Ascending aorta (tissue), 2 donors: Measurements from ENCODE around the gene TVP23C. TPM values are rescaled to one million over a fixed set of nuclear protein-coding genes. Genes with fewer than 3 reads are reported as not detected.
"Not testable (repeated sequence)": the region's sequence is repeated elsewhere in the genome, so short reads cannot be mapped to it uniquely, and the experiment has no call there.

ENCODE experiments used
- DNase-seq, 2 donors: peaks; one replicate each; pipeline ENCODE4 v3.0.0-alpha.2; 2019; ENCODE audit warnings: low spot score in 2 of 2
- H3K27ac ChIP-seq, 2 donors: fragments of 200-600 bp; sonication (generic); one replicate each; pipeline ENCODE4 v1.5.1; 2016 to 2017; ENCODE audit warnings: mild to moderate bottlenecking in 1 of 2
- H3K27me3 ChIP-seq: fragments of 200-600 bp; sonication (generic); one replicate; pipeline ENCODE4 v1.5.1; 2017
- H3K36me3 ChIP-seq, 2 donors: fragments of 200-600 bp; sonication (generic); one replicate each; pipeline ENCODE4 v1.5.1; 2016
- H3K4me1 ChIP-seq, 2 donors: fragments of 200-600 bp; sonication (generic); one replicate each; pipeline ENCODE4 v1.5.1; 2016 to 2017; ENCODE audit warnings: mild to moderate bottlenecking in 1 of 2
- H3K4me3 ChIP-seq, 2 donors: fragments of 200-600 bp; sonication (generic); one replicate each; pipeline ENCODE4 v1.5.1; 2016 to 2017; ENCODE audit warnings: mild to moderate bottlenecking in 1 of 2
- H3K9me3 ChIP-seq, 2 donors: fragments of 200-600 bp; sonication (generic); one replicate each; pipeline ENCODE4 v1.5.1; 2016
- CTCF ChIP-seq, 3 experiments: fragments of 200-600 bp in 2 of 3; fragments of 450-650 bp in 1 of 3; sonication (generic) in 2 of 3; IDR thresholded peaks; one replicate each; pipeline ENCODE4 v1.5.1; 2016 to 2019; ENCODE audit warnings: antibody characterized with exemption in 3 of 3, mild to moderate bottlenecking in 1 of 3, moderate library complexity in 1 of 3
- intact Hi-C: fragments of 100-400 bp; cut with DNase I; formaldehyde crosslinking; loops from one replicate; pipeline ENCODE4 v1.15.1; 2023
- total RNA-seq: library from RNA; depleted of rRNA; stranded (reverse); fragments of >200 nt; gene quantifications from one replicate; pipeline ENCODE4 v1.1.0, GENCODE V29; 2016

The TVP23C gene
- total RNA-seq, 1 donor from 2014 or later, result 5.5 TPM

- intact Hi-C loops, H3K36me3 ChIP-seq, H3K4me3 ChIP-seq, H3K27ac ChIP-seq, DNase-seq, H3K4me1 ChIP-seq, H3K9me3 ChIP-seq, H3K27me3 ChIP-seq: not testable (repeated sequence)
Observed at GRCh38 chr17:15558403-15559105, 4.7 kb downstream of the TVP23C start.

DNA sequence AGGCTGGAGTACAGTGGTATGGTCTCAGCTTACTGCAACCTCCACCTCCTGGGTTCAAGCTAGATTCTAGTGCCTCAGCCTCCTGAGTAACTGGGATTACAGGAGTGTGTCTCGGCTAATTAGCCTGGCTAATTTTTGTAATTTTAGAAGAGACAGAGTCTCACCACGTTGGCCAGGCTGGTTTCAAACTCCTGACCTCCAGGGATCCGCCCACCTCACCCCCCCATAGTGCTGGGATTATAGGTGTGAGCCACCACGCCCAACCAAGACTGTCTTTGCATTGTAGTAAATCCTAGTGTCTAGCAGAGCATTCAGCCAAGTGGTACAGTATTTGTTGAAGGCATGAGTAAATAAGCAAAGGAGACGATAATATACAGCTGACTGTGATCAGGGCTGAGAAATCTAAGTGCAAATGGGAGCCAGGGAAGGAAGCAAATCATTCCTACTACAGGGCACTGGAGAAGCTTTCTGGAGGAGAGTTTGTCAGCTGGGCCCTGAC, 5.9 kb downstream of the TVP23C start:
- intact Hi-C loops, DNase-seq, H3K36me3 ChIP-seq, H3K4me3 ChIP-seq, H3K27me3 ChIP-seq, H3K27ac ChIP-seq, H3K4me1 ChIP-seq, H3K9me3 ChIP-seq: not testable (repeated sequence)

DNA sequence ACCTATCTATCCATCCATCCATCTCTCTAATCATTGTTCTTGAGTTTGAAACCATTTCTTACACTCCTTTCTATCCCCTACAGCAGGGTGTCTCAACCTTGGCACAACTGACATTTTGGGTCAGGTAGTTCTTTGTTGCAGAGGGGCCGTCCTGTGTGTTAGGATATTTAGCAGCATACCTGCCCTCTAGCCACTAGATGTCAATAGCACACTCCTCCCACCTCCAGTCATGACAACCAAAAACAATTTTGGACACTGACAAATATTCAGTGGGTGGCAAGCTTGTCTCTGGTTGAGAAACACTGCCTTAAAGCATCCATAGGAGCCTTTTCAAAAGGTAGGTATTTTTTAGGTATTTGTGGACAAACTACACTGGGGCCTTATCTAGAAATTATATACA, 10.4 kb downstream of the TVP23C start:
- H3K4me3 ChIP-seq, intact Hi-C loops: not testable (repeated sequence)

DNA sequence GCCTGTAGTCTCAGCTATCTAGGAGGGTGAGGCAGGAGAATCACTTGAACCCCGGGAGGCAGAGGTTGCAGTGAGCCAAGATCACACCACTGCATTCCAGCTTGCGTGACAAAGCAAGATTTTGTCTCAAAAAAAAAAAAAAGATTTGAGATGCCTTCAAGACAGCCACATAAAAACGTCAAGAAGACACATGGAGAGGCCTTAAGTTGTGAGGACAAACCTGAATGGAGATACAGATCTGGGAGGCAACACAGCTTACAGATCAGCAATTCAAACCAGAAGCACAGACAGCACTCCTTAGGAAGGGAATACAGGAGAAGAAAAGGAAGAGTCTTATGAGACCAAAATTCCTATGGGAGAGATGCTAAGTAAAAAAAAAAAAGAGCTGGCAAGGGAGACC, 13.7 kb downstream of the TVP23C start:
- H3K36me3 ChIP-seq, H3K27me3 ChIP-seq, H3K9me3 ChIP-seq, intact Hi-C loops, H3K4me1 ChIP-seq, DNase-seq, H3K4me3 ChIP-seq, H3K27ac ChIP-seq: not testable (repeated sequence)

More for the DNA sequence above, 10.4 kb downstream of the TVP23C start:
- not testable (repeated sequence) for DNase-seq, H3K27me3 ChIP-seq, H3K4me1 ChIP-seq, H3K27ac ChIP-seq, H3K36me3 ChIP-seq, H3K9me3 ChIP-seq

GRCh38 chr17:15546604-15547003, 16.7 kb downstream of the TVP23C start:
- H3K27ac ChIP-seq, H3K4me3 ChIP-seq, H3K4me1 ChIP-seq, H3K9me3 ChIP-seq, intact Hi-C loops, H3K27me3 ChIP-seq, DNase-seq, H3K36me3 ChIP-seq: not testable (repeated sequence)

GRCh38 chr17:15540371-15541219, 22.7 kb downstream of the TVP23C start:
- H3K4me1 ChIP-seq, H3K4me3 ChIP-seq, H3K27ac ChIP-seq, H3K27me3 ChIP-seq, intact Hi-C loops, H3K9me3 ChIP-seq, DNase-seq: not testable (repeated sequence)
- peaks cover 6 to 18% of the 10 kb centered on the region in 2 donors for H3K36me3 ChIP-seq

DNA sequence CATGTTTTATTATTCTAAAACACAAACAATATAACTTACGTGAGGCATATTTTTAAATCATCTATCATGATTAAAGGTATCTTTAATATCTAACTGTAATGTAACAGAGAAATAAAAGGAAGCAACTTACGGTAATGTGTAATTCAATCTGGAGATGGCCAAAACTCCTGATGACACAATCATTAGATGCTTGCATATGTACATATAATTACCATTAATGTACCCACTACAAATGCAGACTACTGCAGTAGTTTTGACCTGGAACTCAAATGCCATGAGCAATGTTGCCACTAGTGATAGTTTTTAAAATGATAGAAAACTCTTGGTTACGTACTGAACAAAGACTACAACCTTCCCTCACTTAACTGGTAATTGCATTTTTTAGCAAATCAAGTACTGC, 30.2 kb downstream of the TVP23C start:
- intact Hi-C loops, H3K27me3 ChIP-seq, H3K9me3 ChIP-seq: not testable (repeated sequence)

GRCh38 chr17:15526292-15527218, 36.7 kb downstream of the TVP23C start:
- H3K9me3 ChIP-seq, H3K27ac ChIP-seq, DNase-seq, H3K4me1 ChIP-seq, intact Hi-C loops, H3K27me3 ChIP-seq, H3K4me3 ChIP-seq, H3K36me3 ChIP-seq: not testable (repeated sequence)
- TF ChIP-seq CTCF (IDR thresholded peaks at IDR 0.05), result peak; percentile 25 to 69 (median 61)

More for the DNA sequence above, 30.2 kb downstream of the TVP23C start:
- H3K27ac ChIP-seq, H3K4me1 ChIP-seq, H3K36me3 ChIP-seq, H3K4me3 ChIP-seq, DNase-seq: not testable (repeated sequence)

GRCh38 chr17:15524990-15525985, 38.0 kb downstream of the TVP23C start:
- H3K4me3 ChIP-seq, H3K9me3 ChIP-seq, intact Hi-C loops, H3K36me3 ChIP-seq, H3K27ac ChIP-seq, H3K4me1 ChIP-seq, DNase-seq, H3K27me3 ChIP-seq: not testable (repeated sequence)
